ENCODE data around the gene THNSL1.
"Not testable (repeated sequence)": the region's sequence is repeated elsewhere in the genome, so short reads cannot be mapped to it uniquely, and the experiment has no call there.

Gene THNSL1, protein sequence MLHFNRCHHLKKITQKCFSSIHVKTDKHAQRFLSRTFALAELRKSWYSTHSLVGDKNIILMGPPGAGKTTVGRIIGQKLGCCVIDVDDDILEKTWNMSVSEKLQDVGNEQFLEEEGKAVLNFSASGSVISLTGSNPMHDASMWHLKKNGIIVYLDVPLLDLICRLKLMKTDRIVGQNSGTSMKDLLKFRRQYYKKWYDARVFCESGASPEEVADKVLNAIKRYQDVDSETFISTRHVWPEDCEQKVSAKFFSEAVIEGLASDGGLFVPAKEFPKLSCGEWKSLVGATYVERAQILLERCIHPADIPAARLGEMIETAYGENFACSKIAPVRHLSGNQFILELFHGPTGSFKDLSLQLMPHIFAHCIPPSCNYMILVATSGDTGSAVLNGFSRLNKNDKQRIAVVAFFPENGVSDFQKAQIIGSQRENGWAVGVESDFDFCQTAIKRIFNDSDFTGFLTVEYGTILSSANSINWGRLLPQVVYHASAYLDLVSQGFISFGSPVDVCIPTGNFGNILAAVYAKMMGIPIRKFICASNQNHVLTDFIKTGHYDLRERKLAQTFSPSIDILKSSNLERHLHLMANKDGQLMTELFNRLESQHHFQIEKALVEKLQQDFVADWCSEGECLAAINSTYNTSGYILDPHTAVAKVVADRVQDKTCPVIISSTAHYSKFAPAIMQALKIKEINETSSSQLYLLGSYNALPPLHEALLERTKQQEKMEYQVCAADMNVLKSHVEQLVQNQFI

DNA sequence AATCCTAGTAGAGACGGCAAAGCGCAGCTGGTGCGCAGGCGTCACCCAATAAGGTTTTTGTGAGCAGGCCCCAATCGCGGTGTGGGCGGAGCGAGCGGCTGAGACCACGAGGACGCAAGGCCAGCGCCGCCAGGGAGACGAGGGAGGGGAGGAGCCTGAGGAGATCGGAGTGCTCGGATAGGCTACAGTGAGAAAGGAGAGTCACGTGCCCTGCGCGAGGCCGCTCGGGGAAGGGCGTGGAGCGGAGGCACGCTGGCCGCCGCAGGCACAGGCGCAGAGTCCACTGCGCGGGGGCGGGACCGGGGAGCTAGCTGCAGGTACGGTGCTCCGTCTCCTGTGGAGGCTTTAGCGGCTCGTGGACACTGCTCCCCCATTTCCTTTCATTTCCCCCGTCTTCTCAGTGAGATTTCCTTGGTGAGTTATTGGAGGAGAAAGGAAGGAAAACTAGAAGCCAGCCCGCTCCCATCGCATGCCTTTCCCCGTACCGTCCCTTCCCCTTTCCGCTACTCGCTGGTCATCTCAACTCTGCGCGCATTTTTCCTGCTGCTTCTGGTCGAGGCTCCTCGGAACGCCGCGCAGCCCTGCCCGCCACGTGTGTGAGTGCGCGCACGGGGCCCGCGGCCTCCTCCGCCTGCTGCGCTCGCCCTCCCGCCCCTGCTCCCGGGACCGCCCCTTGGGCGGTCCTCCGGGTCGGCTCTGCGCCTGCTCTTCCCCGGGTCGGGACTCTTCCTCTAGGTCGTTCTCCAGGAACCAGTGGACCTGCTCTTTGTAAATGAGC lies at the start of gene THNSL1:
THNSL1 (plus strand) TSS at position 237 of the 778 bp plus-strand sequence. CDS start 6,612 bp downstream, outside the sequence.
- TF ChIP-seq, protein P1, sequence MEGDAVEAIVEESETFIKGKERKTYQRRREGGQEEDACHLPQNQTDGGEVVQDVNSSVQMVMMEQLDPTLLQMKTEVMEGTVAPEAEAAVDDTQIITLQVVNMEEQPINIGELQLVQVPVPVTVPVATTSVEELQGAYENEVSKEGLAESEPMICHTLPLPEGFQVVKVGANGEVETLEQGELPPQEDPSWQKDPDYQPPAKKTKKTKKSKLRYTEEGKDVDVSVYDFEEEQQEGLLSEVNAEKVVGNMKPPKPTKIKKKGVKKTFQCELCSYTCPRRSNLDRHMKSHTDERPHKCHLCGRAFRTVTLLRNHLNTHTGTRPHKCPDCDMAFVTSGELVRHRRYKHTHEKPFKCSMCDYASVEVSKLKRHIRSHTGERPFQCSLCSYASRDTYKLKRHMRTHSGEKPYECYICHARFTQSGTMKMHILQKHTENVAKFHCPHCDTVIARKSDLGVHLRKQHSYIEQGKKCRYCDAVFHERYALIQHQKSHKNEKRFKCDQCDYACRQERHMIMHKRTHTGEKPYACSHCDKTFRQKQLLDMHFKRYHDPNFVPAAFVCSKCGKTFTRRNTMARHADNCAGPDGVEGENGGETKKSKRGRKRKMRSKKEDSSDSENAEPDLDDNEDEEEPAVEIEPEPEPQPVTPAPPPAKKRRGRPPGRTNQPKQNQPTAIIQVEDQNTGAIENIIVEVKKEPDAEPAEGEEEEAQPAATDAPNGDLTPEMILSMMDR (IDR thresholded peaks at IDR 0.05) = no peak
- peak within 1 kb of the TSS; percentile 93 to 94 for H3K27ac ChIP-seq
- peak within 1 kb of the TSS; percentile 83 for H3K4me3 ChIP-seq
- peak; percentile 99 for DNase-seq (ENCODE audit: low spot score)

DNA sequence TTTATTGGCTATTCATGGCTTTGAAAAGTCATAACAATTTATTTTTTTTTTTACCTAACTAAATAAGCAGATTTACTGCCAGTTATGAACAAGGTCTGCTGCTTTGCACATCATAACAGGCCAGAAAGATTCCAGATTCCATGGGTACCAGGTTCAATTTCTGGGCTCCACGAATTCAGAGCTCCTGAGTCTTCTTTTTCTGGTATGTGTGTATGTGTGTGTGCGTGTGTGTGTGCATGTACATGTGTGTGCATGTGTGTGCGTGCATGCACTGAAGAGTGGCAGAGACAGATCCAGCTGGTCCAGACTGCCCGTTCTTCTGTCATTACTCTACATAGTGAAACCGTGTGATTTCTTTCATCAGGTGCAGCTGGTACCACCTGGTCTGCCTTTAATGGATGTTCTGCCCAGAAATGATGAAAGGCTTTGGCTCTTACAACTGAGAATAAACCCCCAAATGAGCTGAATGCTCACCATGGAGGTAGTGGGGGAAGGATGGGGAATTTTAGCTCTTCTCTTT lies 49.4 kb upstream of the THNSL1 start:
- TF ChIP-seq, protein P1 (IDR thresholded peaks at IDR 0.05) = no peak
- DNase-seq (ENCODE audit: low spot score) = no peak
- Histone ChIP-seq H3K4me3 (no peak overlapping the region), H3K27ac (no peak overlapping the region)

DNA sequence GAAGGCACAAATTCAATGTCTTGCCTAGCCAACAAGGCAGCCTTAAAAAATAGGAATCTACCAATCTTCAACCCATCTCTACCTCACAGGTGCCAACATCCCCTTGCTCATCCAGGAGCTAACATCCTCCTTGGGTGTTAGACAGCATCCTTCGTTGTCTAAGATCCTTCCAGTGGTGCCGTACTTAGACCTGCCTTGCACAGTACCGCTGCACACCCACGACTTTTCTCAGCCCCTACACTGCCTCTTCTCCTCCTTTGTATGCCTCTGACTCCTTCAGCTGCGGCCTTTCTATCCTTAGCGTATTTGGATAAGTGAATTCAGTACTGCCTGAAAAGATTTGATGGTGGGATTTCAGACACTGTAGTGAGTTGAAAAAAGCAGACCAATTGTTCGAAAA lies 48.1 kb upstream of the THNSL1 start:
- H3K27ac ChIP-seq = no peak overlapping the region
- no peak for DNase-seq (ENCODE audit: low spot score)
- no peak overlapping the region for H3K4me3 ChIP-seq
- TF ChIP-seq, protein P1 (IDR thresholded peaks at IDR 0.05) = no peak

DNA sequence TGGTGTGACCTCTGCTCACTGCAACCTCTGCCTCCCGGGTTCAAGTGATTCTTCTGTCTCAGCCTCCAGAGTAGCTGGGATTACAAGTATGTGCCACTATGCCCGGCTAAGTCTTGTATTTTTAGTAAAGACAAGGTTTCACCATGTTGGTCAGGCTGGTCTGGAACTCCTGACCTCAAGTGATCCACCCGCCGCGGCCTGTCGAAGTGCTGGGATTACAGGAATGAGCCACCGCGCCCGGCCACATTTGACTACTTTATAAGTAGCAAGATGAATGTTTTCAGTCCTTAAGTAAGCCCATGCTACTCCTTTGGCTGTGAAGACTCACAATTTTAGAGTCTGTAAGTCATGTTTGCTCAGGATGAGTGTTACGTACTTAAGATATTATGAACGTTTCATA lies 47.5 kb upstream of the THNSL1 start:
- H3K27ac ChIP-seq; H3K4me3 ChIP-seq; DNase-seq (ENCODE audit: low spot score): not testable (repeated sequence)

DNA sequence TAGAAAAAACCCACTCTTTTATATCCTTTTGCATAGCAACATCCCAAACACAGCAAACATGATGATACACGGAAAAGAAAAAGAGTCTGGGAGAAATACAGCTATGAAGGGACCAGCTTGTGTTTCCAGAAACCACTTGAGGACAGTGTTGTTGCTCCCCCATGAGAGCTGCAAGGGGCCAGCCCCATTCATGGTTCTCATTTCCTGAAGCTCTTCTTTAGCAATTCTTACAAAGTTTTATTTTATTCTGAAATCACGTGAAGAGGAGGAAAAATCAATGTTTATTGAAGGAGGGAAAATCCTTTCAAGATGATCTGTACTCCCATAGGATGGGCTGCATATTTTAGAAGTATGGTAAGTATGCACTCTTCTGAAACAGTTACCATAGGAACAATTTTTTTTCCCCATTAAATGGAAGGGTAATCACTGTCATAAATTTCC lies 46.6 kb upstream of the THNSL1 start:
- H3K27ac ChIP-seq = no peak overlapping the region
- DNase-seq (ENCODE audit: low spot score) = no peak
- no peak overlapping the region for H3K4me3 ChIP-seq
- TF ChIP-seq, protein P1 (IDR thresholded peaks at IDR 0.05) = no peak

DNA sequence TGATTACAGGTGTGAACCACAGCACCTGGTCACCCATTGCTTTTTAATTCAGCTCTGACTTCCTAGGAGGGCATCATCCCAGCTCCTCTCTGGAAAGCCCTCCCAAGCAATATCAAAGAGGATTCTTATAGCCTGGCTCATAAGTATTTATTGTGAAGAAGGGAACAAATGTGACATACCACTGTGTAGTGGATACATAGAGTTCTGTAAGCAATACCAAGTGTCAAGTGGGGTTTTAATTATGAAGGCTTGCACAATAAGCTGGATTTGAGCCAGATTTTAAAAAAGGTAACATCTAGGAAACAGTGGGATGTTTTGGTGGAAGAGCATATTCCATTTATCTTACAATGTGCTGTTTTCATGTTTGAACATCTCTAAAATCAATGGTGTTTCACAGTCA lies 45.0 kb upstream of the THNSL1 start:
- DNase-seq (ENCODE audit: low spot score) = no peak
- no peak overlapping the region for H3K27ac ChIP-seq
- no peak overlapping the region for H3K4me3 ChIP-seq
- TF ChIP-seq, protein P1 (IDR thresholded peaks at IDR 0.05) = no peak

DNA sequence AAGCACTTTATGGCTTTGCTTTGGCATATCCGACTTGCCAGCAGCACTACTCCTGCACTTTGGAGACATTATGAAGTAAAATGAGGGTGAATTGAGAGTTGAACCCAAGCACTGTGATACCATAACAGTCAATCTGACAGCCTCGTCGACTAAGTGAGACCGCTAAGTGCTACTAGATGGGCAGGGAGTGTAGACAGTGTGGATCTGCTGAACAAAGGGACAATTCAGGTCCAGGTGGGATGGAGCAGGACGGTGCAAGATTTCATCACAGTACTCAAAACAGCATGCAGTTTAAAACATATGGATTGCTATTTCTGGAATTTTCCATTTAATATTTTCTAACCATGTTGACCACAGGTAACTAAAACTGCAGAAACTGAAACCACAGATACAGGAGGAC lies 43.2 kb upstream of the THNSL1 start:
- Histone ChIP-seq H3K4me3 (no peak overlapping the region), H3K27ac (no peak overlapping the region)
- no peak for DNase-seq (ENCODE audit: low spot score)
- TF ChIP-seq, protein P1 (IDR thresholded peaks at IDR 0.05) = no peak

Data from coronary artery (tissue), 2 donors.